SK-N-SH treated with all-trans-retinoic acid at 6 μM for 48 hours (cell line): ENCODE measurements around the gene ERLIN1.

Source experiments
- ATAC-seq: fragments of 200-7000 bp; cut with Tn5 transposase; 3 replicates; pipeline ENCODE4 v1.9.1; 2020; ENCODE audit warnings: mild to moderate bottlenecking, moderate library complexity
- ARNTL ChIP-seq: fragments of 450-650 bp; formaldehyde crosslinking; IDR thresholded peaks from 2 replicates; pipeline ENCODE4 v1.5.0; 2020; ENCODE audit warnings: low read depth, mild to moderate bottlenecking, moderate library complexity, borderline replicate concordance
- BACH2 ChIP-seq: fragments of 250-450 bp; sonication (Bioruptor Pico); IDR thresholded peaks from 2 replicates; pipeline ENCODE4 v1.9.0; 2021; ENCODE audit warnings: mild to moderate bottlenecking, borderline replicate concordance
- CREB5 ChIP-seq: fragments of 250-450 bp; sonication (Bioruptor Pico); IDR thresholded peaks from 2 replicates; pipeline ENCODE4 v1.5.1; 2020; ENCODE audit warnings: low read depth, mild to moderate bottlenecking, moderate library complexity
- CSDC2 ChIP-seq: fragments of 250-450 bp; sonication (Bioruptor Pico); IDR thresholded peaks from 2 replicates; pipeline ENCODE4 v1.5.0; 2020; ENCODE audit warnings: mild to moderate bottlenecking, moderate library complexity
- ESRRG ChIP-seq: fragments of 250-450 bp; sonication (Bioruptor Pico); IDR thresholded peaks from 2 replicates; pipeline ENCODE4 v1.6.1; 2021; ENCODE audit warnings: mild to moderate bottlenecking
- GLIS3 ChIP-seq: fragments of 250-450 bp; sonication (Bioruptor Pico); IDR thresholded peaks from 2 replicates; pipeline ENCODE4 v1.5.0; 2020; ENCODE audit warnings: mild to moderate bottlenecking, moderate library complexity
- ISL1 ChIP-seq: fragments of 250-450 bp; sonication (Bioruptor Pico); IDR thresholded peaks from 2 replicates; pipeline ENCODE4 v2.1.2; 2022; ENCODE audit warnings: mild to moderate bottlenecking, moderate library complexity
- OSR1 ChIP-seq: fragments of 250-450 bp; sonication (Bioruptor Pico); IDR thresholded peaks from 2 replicates; pipeline ENCODE4 v1.8.0; 2022; ENCODE audit warnings: moderate library complexity, mild to moderate bottlenecking, inconsistent platforms
- PATZ1 ChIP-seq: fragments of 250-450 bp; sonication (Bioruptor Pico); IDR thresholded peaks from 2 replicates; pipeline ENCODE4 v1.8.0; 2020; ENCODE audit warnings: mild to moderate bottlenecking, moderate library complexity, borderline replicate concordance
- POU6F1 ChIP-seq: fragments of 250-450 bp; sonication (Bioruptor Pico); IDR thresholded peaks from 2 replicates; pipeline ENCODE4 v1.8.0; 2021; ENCODE audit warnings: low read depth, mild to moderate bottlenecking, moderate library complexity, borderline replicate concordance
- PPARA ChIP-seq: fragments of 250-450 bp; sonication (Bioruptor Pico); IDR thresholded peaks from 2 replicates; pipeline ENCODE4 v1.5.0; 2020; ENCODE audit warnings: mild to moderate bottlenecking, borderline replicate concordance
- RARB ChIP-seq: fragments of 250-450 bp; sonication (Bioruptor Pico); IDR thresholded peaks from 2 replicates; pipeline ENCODE4 v1.8.0; 2021; ENCODE audit warnings: mild to moderate bottlenecking, moderate library complexity
- SNAI2 ChIP-seq: fragments of 250-450 bp; sonication (Bioruptor Pico); IDR thresholded peaks from 2 replicates; pipeline ENCODE4 v1.5.0; 2020; ENCODE audit warnings: mild to moderate bottlenecking, moderate library complexity
- TCF4 ChIP-seq: fragments of 250-450 bp; sonication (Bioruptor Pico); IDR thresholded peaks from 2 replicates; pipeline ENCODE4 v1.8.0; 2021; ENCODE audit warnings: mild to moderate bottlenecking, moderate library complexity, borderline replicate concordance
- TOX ChIP-seq: fragments of 250-450 bp; sonication (Bioruptor Pico); IDR thresholded peaks from 2 replicates; pipeline ENCODE4 v1.8.0; 2021; ENCODE audit warnings: mild to moderate bottlenecking, moderate library complexity, borderline replicate concordance
- TSHZ2 ChIP-seq: fragments of 250-450 bp; sonication (Bioruptor Pico); IDR thresholded peaks from 2 replicates; pipeline ENCODE4 v1.5.0; 2020; ENCODE audit warnings: mild to moderate bottlenecking, moderate library complexity
- ZC3H10 ChIP-seq: fragments of 250-450 bp; sonication (Bioruptor Pico); IDR thresholded peaks from 2 replicates; pipeline ENCODE4 v1.5.1; 2021; ENCODE audit warnings: mild to moderate bottlenecking, moderate library complexity
- ZFP3 ChIP-seq: fragments of 250-450 bp; sonication (Bioruptor Pico); IDR thresholded peaks from 2 replicates; pipeline ENCODE4 v1.5.0; 2020; ENCODE audit warnings: mild to moderate bottlenecking, moderate library complexity
- ZFP30 ChIP-seq: fragments of 450-650 bp; formaldehyde crosslinking; IDR thresholded peaks from 2 replicates; pipeline ENCODE4 v1.5.0; 2022; ENCODE audit warnings: mild to moderate bottlenecking, moderate library complexity
- ZNF565 ChIP-seq: fragments of 450-650 bp; formaldehyde crosslinking; conservative IDR thresholded peaks from 2 replicates; pipeline ENCODE4 v1.5.0; 2020; ENCODE audit warnings: low read depth, mild to moderate bottlenecking, moderate library complexity
- ZNF8 ChIP-seq: fragments of 450-650 bp; formaldehyde crosslinking; IDR thresholded peaks from 2 replicates; pipeline ENCODE4 v1.5.0; 2020; ENCODE audit warnings: mild to moderate bottlenecking, moderate library complexity

ERLIN1 gene

GRCh38 chr10:100122780-100123179 is 63.0 kb downstream of the ERLIN1 start:
- ATAC-seq, result no peak

GRCh38 chr10:100120550-100120949 is 65.3 kb downstream of the ERLIN1 start:
- no peak for TF ChIP-seq TCF4 (CRISPR knock-in tag)
- no peak for TF ChIP-seq TSHZ2 (CRISPR knock-in tag)
- no peak for TF ChIP-seq ZNF8 (CRISPR knock-in tag)
- no peak for TF ChIP-seq ZC3H10 (CRISPR knock-in tag)
- no peak for TF ChIP-seq PATZ1 (CRISPR knock-in tag)
- no peak for TF ChIP-seq ZNF565 (CRISPR knock-in tag)
- no peak for TF ChIP-seq SNAI2 (CRISPR knock-in tag)
- no peak for TF ChIP-seq PPARA (CRISPR knock-in tag)
- no peak for TF ChIP-seq RARB (CRISPR knock-in tag)
- no peak for TF ChIP-seq GLIS3 (CRISPR knock-in tag)
- no peak for TF ChIP-seq CREB5 (CRISPR knock-in tag)
- TF ChIP-seq TOX (CRISPR knock-in tag), result no peak
- TF ChIP-seq ZFP3 (CRISPR knock-in tag), result no peak
- no peak for TF ChIP-seq ARNTL (CRISPR knock-in tag)
- TF ChIP-seq, all 23 proteins: peak for 0
- ATAC-seq, result no peak

More at GRCh38 chr10:100122780-100123179, 63.0 kb downstream of the ERLIN1 start:
- TF ChIP-seq ESRRG (CRISPR knock-in tag), result no peak
- no peak for TF ChIP-seq TOX (CRISPR knock-in tag)
- no peak for TF ChIP-seq ZFP3 (CRISPR knock-in tag)
- TF ChIP-seq PATZ1 (CRISPR knock-in tag), result no peak
- no peak for TF ChIP-seq OSR1 (CRISPR knock-in tag)
- TF ChIP-seq ZFP30 (CRISPR knock-in tag), result no peak
- TF ChIP-seq BACH2, result no peak
- TF ChIP-seq GLIS3 (CRISPR knock-in tag), result no peak
- TF ChIP-seq CSDC2 (CRISPR knock-in tag), result no peak
- no peak for TF ChIP-seq POU6F1 (CRISPR knock-in tag)
- no peak for TF ChIP-seq ZNF565 (CRISPR knock-in tag)
- no peak for TF ChIP-seq ZC3H10 (CRISPR knock-in tag)
- TF ChIP-seq CREB5 (CRISPR knock-in tag), result no peak
- TF ChIP-seq PPARA (CRISPR knock-in tag), result no peak
- no peak for TF ChIP-seq ISL1 (CRISPR knock-in tag)
